ENCODE results near the gene TXNDC9.
"Not testable (repeated sequence)": the region's sequence is repeated elsewhere in the genome, so short reads cannot be mapped to it uniquely, and the experiment has no call there.

TXNDC9 gene

DNA sequence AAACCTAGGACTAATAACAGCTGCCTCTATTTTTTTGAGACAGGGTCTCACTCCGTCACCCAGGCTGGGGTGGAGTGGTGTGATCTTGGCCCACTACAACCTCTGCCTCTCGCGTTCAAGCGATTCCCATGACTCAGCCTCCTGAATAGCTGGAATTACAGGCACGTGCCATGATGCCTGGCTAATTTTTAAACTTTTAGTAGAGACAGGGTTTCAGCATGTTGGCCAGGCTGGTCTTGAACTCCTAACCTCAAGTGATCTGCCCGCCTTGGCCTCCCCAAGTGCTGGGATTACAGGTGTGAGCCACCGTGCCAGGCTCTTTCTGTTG lies 18.3 kb downstream of the TXNDC9 start:
- not testable (repeated sequence) for DNase-seq

DNA sequence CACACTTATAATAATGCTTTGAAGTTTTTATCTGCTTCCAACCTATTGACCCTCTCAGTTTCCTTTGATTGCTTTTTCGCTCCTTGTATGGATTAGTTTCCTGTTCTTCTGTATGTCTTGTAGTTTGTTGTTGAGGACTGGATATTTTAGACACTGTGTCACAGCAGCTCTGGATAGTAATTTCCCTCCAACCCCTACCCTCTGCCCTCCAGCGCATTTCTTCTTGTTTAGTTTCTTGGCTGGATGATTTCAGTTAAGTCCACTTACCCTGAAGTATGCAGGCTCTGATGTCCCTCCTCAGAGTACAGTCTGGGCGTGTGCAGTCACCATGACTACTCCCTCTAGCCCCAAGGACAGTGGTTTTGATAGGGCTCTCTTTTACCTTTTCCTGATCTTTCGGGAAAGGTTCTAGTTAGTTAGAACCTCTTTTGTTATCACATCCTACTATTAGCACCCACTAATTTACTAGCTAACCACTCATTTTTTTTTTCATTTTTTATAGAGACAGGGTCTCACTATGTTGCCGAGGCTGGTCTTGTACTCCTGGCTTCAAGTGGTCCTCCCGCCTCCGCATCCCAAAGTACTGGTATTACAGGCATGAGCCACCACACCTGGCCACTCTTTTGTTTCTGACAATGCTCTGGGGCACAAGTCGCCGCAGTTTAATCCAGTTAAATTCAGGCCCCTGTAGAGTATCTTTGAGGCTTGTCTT lies 18.8 kb downstream of the TXNDC9 start:
- DNase-seq: no peak

DNA sequence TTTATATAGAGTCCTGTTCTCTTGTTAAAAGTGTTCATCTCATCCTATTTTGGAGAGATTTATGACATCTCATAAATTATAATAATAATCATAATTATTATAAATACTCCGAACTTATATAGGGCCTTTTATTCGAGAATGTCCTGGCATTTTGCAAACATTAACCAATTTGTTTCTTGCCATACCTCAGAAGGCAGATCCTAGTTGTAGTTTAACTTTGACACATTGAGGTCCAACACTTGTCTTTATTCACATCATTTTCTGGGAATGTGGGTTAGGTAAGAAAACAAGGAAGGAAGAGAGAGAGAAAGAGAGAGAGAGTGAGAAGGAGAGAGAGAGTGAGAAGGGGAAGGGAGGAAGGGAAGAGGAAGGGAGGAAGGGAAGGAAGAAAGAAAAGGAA lies 35.0 kb downstream of the TXNDC9 start, which contains the start of gene LYG1:
LYG1 (minus strand) TSS at position 101 of the 400 bp plus-strand sequence. CDS start 5,527 bp downstream, outside the sequence.
- DNase-seq: not testable (repeated sequence)

DNA sequence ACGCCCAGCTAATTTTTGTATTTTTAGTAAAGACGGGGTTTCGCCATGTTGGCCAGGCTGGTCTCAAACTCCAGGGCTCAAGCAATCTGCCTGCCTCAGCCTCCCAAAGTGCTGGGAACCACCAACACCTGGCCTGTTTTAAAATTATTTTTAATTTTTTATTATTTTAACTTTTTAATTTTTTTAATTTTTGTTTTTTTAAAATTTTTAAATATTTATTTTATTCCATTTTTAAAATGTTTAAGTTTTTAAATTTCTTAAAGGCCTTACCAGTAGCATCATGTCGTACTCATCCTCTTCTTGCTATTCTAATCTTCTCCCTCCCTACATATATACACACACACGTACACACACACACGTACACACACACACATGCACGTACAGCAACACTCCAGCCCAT lies 36.6 kb downstream of the TXNDC9 start:
- DNase-seq: no peak

DNA sequence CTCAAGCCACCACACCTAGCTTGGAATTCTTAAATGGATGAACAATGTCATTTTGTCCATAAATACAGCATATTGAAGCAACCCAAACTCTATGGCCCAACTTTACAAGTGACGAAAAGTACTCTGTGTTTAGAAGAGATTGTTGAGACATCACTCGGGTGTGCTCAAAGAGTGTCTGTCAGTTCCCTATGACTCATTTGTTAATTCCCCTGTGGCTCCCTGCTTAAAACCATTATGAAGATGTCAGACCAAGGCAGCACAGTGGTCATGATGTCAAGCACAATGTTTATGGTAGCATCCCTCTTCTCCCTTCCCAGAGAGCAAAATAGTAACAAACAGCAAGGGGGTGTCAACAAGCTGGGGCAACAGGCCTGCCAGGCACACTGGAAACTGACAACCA lies 38.1 kb downstream of the TXNDC9 start:
- no peak for DNase-seq

DNA sequence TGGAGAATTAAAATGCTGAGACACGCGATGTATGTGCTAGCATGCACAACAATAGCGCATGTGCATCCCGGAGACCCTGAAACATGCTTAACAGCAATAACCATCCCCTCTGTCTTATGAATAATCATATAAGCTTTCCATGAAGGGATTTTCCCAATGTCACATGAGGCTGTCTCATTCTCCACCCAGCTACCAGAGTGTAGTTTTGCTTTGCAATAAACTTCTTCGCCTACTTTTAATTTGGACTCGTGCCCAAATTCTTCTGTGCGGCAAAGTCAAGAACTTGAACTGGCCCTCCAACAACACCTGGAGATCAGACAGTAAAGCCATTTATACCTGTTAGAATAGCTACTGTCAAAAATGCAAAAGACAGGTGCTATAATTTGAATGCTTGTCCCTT lies 50.6 kb downstream of the TXNDC9 start:
- no peak for DNase-seq

DNA sequence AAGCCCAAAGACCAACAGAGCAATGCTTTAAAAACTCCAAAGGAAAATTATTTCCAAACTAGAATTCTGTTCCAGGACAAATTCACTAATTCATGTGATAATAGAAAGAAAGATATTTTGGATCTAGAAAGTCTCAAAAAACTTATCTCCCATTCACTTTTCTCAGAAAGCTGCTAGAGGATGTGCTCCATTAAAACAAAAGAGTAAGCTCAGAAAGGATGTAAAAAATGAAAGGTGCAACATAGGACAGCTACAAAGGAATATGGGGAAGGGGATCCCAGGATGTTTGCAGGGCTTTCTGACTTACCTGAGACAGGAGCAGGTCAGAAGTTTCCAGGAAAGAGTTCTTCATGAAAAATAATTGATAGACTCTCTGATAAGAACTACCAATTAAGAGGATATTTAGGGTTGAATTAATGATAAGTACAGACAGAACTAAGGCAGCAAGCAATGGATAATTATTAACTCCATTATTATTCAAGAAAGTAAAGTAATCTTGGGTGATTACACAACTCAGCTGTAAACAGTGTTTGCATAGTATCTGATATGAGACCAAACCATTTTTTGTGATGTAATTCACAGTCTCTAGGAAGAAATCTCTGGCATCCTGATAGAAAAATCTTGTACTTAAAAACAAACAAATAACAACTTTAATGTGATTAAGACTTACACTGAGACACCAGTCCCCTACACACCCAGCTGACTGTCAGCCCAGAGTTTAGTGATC lies 56.0 kb downstream of the TXNDC9 start:
- no peak for DNase-seq

DNA sequence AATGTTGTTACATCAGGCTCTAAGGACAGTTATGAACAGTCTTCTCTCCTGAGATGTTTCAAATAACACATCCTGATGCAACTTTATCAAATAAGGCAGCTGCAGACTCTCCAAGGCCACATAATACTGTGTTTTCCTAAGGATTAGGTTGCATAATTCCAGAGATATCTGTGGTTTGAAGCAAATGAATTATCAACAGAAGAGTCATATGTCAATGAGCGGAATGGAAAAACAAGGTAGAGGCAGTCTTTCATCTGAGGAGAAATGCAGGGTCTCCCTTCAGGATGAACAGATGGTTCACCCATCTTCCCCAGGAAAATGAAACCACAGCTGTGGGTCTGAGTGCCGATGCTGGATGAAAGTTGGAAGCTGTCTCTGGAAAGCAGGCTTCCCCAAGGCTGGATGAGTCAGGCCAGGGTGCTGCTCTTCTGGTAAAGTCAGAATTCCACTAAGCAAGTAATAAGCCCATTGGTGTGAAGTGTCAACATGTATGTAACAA lies 57.3 kb downstream of the TXNDC9 start:
- DNase-seq: no peak

DNA sequence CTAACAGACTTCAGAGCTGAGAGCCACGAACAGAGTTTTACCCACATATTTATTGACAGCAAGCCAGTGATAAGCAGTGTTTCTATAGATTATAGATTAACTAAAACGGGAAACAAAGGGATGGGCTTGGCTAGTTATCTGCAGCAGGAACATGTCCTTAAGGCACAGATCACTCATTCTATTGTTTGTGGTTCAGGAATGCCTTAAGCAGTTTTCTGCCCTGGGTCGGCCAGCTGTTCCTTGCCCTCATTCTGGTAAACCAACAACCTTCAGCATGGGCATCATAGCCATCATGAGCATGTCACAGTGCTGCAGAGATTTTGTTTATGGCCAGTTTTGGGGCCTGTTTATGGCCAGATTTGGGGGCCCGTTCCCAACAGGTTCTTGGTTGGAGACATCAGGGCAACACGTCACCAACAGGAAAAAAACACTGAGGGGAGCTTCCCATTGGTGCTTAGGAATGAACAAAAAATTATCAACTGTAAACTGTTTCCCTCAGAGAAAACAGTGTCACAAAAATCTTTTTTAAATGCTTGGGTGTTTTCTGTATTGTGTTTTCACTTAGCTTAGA lies 57.9 kb downstream of the TXNDC9 start:
- not testable (repeated sequence) for DNase-seq

DNA sequence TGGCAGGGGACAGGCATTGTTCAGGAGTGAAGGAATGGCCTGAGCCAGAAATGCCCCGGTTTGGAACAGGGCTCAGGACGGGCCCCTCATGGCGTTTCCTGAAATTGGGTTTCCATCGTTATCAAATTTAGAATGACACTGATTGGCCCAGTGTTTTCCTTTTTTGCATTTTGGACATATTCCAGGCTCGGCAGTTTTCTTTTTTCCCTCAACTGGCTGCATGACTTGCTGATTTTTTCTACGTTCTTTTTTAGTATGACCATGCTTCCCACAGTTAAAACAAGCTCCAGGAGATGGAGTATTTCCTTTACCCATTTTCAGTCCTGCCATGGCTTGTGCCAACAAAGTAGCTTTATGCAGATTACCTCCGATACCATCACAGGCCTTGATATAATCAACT lies 60.3 kb downstream of the TXNDC9 start:
- DNase-seq: no peak

Data from NCI-H2081 (cell line).